ENCODE measurements around the gene EME1. TPM values are rescaled to one million over a fixed set of nuclear protein-coding genes. Genes with fewer than 3 reads are reported as not detected.
A peak's percentile ranks its signal among the peaks of the same experiment; 100 is the strongest.
"Not testable (repeated sequence)": the region's sequence is repeated elsewhere in the genome, so short reads cannot be mapped to it uniquely, and the experiment has no call there.

The EME1 gene
- total and polyA plus RNA-seq, 2 of the 8 experiments (the other 6 are each of a cell fraction or from before 2014, with no cell fraction given) = 13.9 to 16.3 TPM

DNA sequence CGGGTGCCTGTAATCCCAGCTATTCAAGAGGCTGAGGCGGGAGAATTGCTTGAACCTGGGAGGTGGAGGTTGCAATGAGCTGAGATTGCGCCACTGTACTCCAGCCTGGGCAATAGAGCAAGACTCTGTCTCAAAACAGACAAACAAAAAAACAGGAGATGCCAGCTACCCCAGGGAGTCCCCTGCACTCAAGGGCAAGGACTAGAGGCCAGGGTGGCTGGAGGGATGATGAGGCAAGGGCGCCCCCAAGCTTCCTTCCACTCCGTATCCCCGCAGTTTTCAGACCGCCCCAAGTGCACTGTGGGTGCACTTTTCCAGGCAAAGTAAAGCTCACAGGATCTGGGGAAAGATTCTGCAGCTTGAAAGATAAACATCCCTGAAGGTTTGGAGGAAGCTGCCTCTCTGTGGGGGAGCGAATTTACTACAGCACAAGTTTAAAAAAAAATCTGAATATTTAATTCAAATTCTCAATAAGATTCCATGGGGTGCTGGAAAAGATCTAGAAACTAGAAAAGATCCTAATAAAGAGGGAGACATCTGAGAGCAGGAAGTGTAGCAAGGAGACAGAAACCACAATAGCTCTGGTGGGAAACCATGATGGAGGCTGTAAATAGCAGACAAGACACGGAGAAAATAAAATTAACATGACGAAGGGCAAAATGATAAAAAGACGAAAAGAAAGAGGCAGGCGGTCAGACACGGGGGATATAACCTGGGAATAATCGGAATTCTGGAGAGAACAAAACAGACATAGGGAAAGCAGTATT, 39.6 kb upstream of the EME1 start:
- not testable (repeated sequence) for H4K91ac ChIP-seq (replicated peaks; ENCODE audit: insufficient read length, low read length); H3K36me3 ChIP-seq (ENCODE audit: control insufficient read depth in 2 of 4, insufficient read depth in 4 of 4, low read length in 3 of 4); H2BK120ac ChIP-seq (replicated peaks; ENCODE audit: low read depth, low read length); H4K8ac ChIP-seq (ENCODE audit: extremely low read depth, insufficient read depth, low read length); H3K9ac ChIP-seq (replicated peaks in 1 of 4; ENCODE audit: extremely low read depth in 1 of 4, low read depth in 3 of 4, low read length in 3 of 4); H3K56ac ChIP-seq (replicated peaks; ENCODE audit: insufficient read length, low read depth, low read length); H3K4me1 ChIP-seq (replicated peaks in 1 of 4; ENCODE audit: control insufficient read depth in 3 of 4, insufficient read depth in 4 of 4, low read length in 3 of 4); H2BK12ac ChIP-seq (ENCODE audit: low read depth, low read length); H2BK15ac ChIP-seq (ENCODE audit: low read length); H4K20me1 ChIP-seq (replicated peaks in 1 of 2; ENCODE audit: control insufficient read depth in 1 of 2, insufficient read depth in 2 of 2, low read length in 2 of 2); H3K9me3 ChIP-seq (ENCODE audit: insufficient read depth in 2 of 2, low read depth in 1 of 2, low read length in 1 of 2); H2BK20ac ChIP-seq (ENCODE audit: low read length); H3K23me2 ChIP-seq (ENCODE audit: low read depth, low read length); H2AFZ ChIP-seq (ENCODE audit: low read length); H3K14ac ChIP-seq (ENCODE audit: insufficient read length); H3K27me3 ChIP-seq (replicated peaks in 1 of 4; ENCODE audit: control insufficient read depth in 3 of 4, extremely low read depth in 1 of 4, insufficient read depth in 3 of 4, low read length in 3 of 4); H3K27ac ChIP-seq (ENCODE audit: low read depth, low read length); H3K79me2 ChIP-seq (ENCODE audit: control insufficient read depth in 1 of 2, insufficient read depth in 2 of 2, low read length in 2 of 2); H3K79me1 ChIP-seq (ENCODE audit: low read depth, low read length); H2AK5ac ChIP-seq (ENCODE audit: low read depth, low read length); H2BK5ac ChIP-seq (ENCODE audit: low read depth, low read length); H3K18ac ChIP-seq (ENCODE audit: extremely low read depth, low read length); H4K5ac ChIP-seq (ENCODE audit: insufficient read length, low read depth, low read length); H3K4me2 ChIP-seq (ENCODE audit: insufficient read depth in 1 of 2, low read depth in 2 of 2, low read length in 2 of 2); H3K23ac ChIP-seq (ENCODE audit: insufficient read length); H3K4me3 ChIP-seq (ENCODE audit: extremely low read depth in 1 of 4, insufficient read depth in 2 of 4, low read depth in 3 of 4, low read length in 4 of 4); H3K4ac ChIP-seq (replicated peaks; ENCODE audit: insufficient read length, low read depth, low read length)
- DNase-seq (ENCODE audit: low read depth in 1 of 2, low spot score in 2 of 2) = peak in 1 of 2 experiments; percentile 62
- POLR2A ChIA-PET (ENCODE audit: partially characterized antibody) = interaction anchor here (0.8 kb wide), 2 partner anchors 27 to 137 kb away, joined by 3 read pairs; no protein-coding TSS in a partner anchor
- CTCF ChIA-PET (ENCODE audit: partially characterized antibody) = interaction anchor here (0.5 to 5.4 kb wide), 18 partner anchors 12 to 164 kb away, joined by 3 to 27 read pairs (median 4); partner anchors contain the start of genes COL1A1, TMEM92 and XYLT2
- WGBS, 2 experiments (ENCODE audit: extremely low coverage in 1 of 2, insufficient coverage in 1 of 2, insufficient read length in 1 of 2, insufficient replicate concordance in 2 of 2, low coverage in 1 of 2, low lambda C conversion rate in 2 of 2, missing lambda C conversion rate in 1 of 2) = 69% methylated on average over 14 of the region's 14 CpGs; no CpG with 5 or more reads in 1 of the 2 experiments
- FAIRE-seq = peak; percentile 78
- TF ChIP-seq, protein P1, sequence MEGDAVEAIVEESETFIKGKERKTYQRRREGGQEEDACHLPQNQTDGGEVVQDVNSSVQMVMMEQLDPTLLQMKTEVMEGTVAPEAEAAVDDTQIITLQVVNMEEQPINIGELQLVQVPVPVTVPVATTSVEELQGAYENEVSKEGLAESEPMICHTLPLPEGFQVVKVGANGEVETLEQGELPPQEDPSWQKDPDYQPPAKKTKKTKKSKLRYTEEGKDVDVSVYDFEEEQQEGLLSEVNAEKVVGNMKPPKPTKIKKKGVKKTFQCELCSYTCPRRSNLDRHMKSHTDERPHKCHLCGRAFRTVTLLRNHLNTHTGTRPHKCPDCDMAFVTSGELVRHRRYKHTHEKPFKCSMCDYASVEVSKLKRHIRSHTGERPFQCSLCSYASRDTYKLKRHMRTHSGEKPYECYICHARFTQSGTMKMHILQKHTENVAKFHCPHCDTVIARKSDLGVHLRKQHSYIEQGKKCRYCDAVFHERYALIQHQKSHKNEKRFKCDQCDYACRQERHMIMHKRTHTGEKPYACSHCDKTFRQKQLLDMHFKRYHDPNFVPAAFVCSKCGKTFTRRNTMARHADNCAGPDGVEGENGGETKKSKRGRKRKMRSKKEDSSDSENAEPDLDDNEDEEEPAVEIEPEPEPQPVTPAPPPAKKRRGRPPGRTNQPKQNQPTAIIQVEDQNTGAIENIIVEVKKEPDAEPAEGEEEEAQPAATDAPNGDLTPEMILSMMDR (IDR thresholded peaks at IDR 0.05; ENCODE audit: control extremely low read depth in 1 of 3, insufficient read depth in 1 of 3, low read depth in 1 of 3, low read length in 3 of 3) = peak; percentile 60 to 65 (median 63)
- TF ChIP-seq CEBPB (IDR thresholded peaks at IDR 0.05; ENCODE audit: low read depth, low read length) (0 out of 2 replicates have a peak, but pooled peaks have one; percentile 4), RAD21 (IDR thresholded peaks at IDR 0.05 in 1 of 2, conservative IDR thresholded peaks at IDR 0.05 in 1 of 2; ENCODE audit: low read depth in 2 of 2, low read length in 2 of 2) (peak; percentile 71 to 80)

All from H1 (cell line).